Chondrocyte (in vitro differentiated cells): ENCODE measurements around the gene HINT3. TPM values are rescaled to one million over a fixed set of nuclear protein-coding genes. Genes with fewer than 3 reads are reported as not detected.
"Not testable (repeated sequence)": the region's sequence is repeated elsewhere in the genome, so short reads cannot be mapped to it uniquely, and the experiment has no call there.

Experiments
- DNase-seq: peaks from one replicate; pipeline ENCODE4 v3.0.0; 2021; ENCODE audit warnings: mixed read lengths, low spot score
- H3K27ac Mint-ChIP-seq: one replicate; pipeline ENCODE4 v1.8.0; 2021; ENCODE audit warnings: mild to moderate bottlenecking, moderate library complexity, mixed read lengths; ENCODE audit not compliant: unreplicated experiment
- H3K27me3 Mint-ChIP-seq: 2 replicates; pipeline ENCODE4 v1.8.0; 2021; ENCODE audit warnings: low read depth, mixed read lengths
- H3K36me3 Mint-ChIP-seq: 2 replicates; pipeline ENCODE4 v1.8.0; 2021; ENCODE audit warnings: low read depth, mixed read lengths
- H3K4me1 Mint-ChIP-seq: 2 replicates; pipeline ENCODE4 v1.8.0; 2021; ENCODE audit warnings: low read depth, mild to moderate bottlenecking, mixed read lengths
- H3K4me3 Mint-ChIP-seq: one replicate; pipeline ENCODE4 v1.8.0; 2021; ENCODE audit warnings: mild to moderate bottlenecking, moderate library complexity, mixed read lengths; ENCODE audit not compliant: unreplicated experiment
- H3K9me3 Mint-ChIP-seq: 2 replicates; pipeline ENCODE4 v1.8.0; 2021; ENCODE audit warnings: low read depth, mixed read lengths
- total RNA-seq: library from RNA; stranded (reverse); gene quantifications from 3 replicates; pipeline ENCODE4 v1.2.1, GENCODE V29; 2021
- TF ChIP-seq, protein P1 (sequence below): fragments of 200-600 bp; sonication (generic); IDR thresholded peaks from 2 replicates; pipeline ENCODE4 v1.5.0; 2021; ENCODE audit warnings: antibody characterized with exemption, mild to moderate bottlenecking, moderate library complexity

HINT3 gene
- total RNA-seq, 1 donor from 2014 or later: 19.7 TPM

DNA sequence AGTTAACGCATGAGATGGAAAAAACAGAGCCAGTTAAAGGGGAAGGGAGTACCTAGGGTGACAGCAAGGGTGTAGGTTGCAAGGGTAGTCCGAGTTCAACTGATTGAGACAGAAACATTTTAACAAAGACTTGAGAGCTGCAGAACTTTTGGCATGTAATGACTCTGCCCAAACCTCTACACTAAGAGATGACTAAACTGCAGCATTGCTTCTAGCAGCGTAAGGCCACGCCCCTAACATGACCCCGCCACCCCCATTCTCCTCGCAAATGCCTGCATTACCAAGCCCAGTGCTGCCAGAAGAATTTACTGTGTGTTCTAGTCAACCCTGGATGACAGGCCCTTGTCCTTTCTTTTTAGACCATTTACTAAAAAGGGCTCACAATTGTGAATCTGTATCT, 6.3 kb upstream of the HINT3 start:
- Mint-ChIP-seq H3K4me3 (no peak overlapping the region), H3K4me1 (peaks cover 37% of the 10 kb centered on the region), H3K27me3 (no peaks in the 10 kb centered on the region), H3K27ac (no peak overlapping the region), H3K9me3 (no peaks in the 10 kb centered on the region), H3K36me3 (no peaks in the 10 kb centered on the region)
- no peak for DNase-seq
- TF ChIP-seq, protein P1, sequence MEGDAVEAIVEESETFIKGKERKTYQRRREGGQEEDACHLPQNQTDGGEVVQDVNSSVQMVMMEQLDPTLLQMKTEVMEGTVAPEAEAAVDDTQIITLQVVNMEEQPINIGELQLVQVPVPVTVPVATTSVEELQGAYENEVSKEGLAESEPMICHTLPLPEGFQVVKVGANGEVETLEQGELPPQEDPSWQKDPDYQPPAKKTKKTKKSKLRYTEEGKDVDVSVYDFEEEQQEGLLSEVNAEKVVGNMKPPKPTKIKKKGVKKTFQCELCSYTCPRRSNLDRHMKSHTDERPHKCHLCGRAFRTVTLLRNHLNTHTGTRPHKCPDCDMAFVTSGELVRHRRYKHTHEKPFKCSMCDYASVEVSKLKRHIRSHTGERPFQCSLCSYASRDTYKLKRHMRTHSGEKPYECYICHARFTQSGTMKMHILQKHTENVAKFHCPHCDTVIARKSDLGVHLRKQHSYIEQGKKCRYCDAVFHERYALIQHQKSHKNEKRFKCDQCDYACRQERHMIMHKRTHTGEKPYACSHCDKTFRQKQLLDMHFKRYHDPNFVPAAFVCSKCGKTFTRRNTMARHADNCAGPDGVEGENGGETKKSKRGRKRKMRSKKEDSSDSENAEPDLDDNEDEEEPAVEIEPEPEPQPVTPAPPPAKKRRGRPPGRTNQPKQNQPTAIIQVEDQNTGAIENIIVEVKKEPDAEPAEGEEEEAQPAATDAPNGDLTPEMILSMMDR: no peak

- not testable (repeated sequence) for DNase-seq, H3K4me3 Mint-ChIP-seq, H3K9me3 Mint-ChIP-seq, H3K36me3 Mint-ChIP-seq, H3K27me3 Mint-ChIP-seq, H3K27ac Mint-ChIP-seq
- H3K4me1 Mint-ChIP-seq: peaks cover 33% of the 10 kb centered on the region
These were observed 5.9 kb upstream of the HINT3 start for GRCh38 chr6:125950716-125951115.

DNA sequence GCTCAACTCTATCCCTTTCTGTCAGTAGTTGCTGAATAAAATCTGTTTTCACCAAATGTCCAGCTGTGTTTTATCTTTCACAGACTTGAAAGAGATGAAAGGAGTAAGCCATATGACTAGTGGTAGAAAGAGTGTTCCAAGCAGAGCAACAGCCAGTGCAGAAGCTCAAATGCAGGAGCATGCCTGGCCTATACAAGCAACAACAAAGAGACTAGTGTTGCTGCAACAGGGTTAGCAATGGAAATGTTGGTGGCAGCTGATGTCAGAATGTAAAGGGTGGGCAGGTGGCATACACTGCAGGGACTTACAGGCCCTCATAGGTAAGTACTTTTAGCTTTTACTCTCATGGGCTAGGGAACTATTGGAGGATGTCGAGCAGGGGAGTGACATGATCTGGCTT, 5.2 kb upstream of the HINT3 start:
- Mint-ChIP-seq H3K9me3 (no peaks in the 10 kb centered on the region), H3K27ac (no peak overlapping the region), H3K27me3 (no peaks in the 10 kb centered on the region), H3K36me3 (no peaks in the 10 kb centered on the region), H3K4me1 (peaks cover 32% of the 10 kb centered on the region), H3K4me3 (no peak overlapping the region)
- TF ChIP-seq, protein P1: no peak
- DNase-seq: no peak

DNA sequence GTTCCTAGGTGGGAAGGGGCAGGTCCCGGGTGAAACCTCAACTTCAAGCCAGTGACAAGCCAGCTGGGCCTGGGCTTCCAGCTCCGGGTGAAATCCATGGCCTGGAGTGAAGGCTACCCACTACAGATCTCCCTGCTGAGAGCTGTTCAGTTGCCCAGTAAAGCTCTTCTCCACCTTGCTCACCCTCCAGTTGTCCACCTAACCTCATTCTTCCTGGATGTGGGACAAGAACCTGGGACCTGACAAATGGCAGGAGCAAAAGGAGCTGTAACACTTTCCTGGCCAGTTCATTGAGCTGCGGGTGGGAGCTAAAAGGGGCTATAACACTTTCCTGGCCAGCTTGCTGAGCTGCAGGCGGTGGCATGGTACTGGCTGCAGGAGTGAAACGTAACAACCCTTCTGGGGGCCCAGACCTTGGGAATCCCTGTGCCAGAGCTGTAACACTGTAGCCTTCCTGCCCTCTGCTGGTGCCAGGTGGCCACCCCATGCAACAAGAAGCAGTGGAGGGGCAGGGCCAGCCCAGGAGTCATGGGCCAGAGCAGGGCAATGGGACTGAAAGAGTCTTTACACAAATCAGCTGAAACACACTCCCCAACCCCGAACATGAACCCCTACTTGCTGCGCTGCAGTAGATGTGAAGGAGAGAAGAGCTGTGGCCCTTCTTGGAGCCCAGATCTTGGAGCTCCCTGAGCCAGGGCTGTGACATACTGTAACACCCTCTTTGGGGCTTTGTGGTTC, 3.6 kb upstream of the HINT3 start:
- no peaks in the 10 kb centered on the region for H3K9me3 Mint-ChIP-seq
- H3K27me3 Mint-ChIP-seq: no peaks in the 10 kb centered on the region
- no peaks in the 10 kb centered on the region for H3K36me3 Mint-ChIP-seq
- H3K4me3 Mint-ChIP-seq: no peak overlapping the region
- TF ChIP-seq, protein P1: peak; percentile 72
- H3K4me1 Mint-ChIP-seq: peaks cover 18% of the 10 kb centered on the region
- H3K27ac Mint-ChIP-seq: no peak overlapping the region
- no peak for DNase-seq

GRCh38 chr6:125953502-125953875, 3.1 kb upstream of the HINT3 start:
- Mint-ChIP-seq H3K27ac (no peak overlapping the region), H3K36me3 (no peaks in the 10 kb centered on the region), H3K4me1 (peaks cover 14% of the 10 kb centered on the region), H3K27me3 (no peaks in the 10 kb centered on the region), H3K4me3 (no peak overlapping the region), H3K9me3 (no peaks in the 10 kb centered on the region)
- peak; percentile 84 for DNase-seq
- TF ChIP-seq, protein P1: peak; percentile 18

DNA sequence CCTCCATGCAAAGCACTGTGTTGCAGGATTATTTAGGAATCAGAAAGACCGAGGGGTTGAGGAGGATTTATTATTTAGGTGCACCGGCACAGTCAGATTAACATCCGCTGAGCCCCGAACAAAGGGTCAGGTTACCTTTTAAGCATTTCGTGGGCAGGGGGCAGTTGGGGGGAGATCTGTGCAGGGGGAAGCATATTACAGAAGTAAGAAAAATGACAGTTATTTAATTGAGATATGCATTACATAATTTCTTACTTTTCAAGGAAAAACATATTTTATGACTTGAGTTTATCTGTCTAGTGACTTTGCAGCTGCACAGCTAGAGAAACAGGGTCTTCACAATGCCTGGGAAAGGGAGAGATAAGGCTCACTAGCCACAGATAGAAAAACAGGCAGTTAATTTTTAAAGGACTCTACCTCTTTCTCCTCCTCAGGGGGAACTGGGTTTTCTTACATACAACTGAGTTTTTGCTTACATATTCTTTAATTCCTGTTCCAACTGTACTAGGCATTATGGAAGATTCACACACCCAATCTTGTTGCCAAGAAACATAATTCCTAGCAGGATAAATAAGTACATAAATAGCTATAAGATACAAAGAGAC, 1.7 kb upstream of the HINT3 start:
- no peak for DNase-seq
- Mint-ChIP-seq H3K36me3 (no peaks in the 10 kb centered on the region), H3K27me3 (no peaks in the 10 kb centered on the region), H3K27ac (no peak overlapping the region), H3K9me3 (no peaks in the 10 kb centered on the region), H3K4me1 (peaks cover 11% of the 10 kb centered on the region), H3K4me3 (no peak overlapping the region)
- TF ChIP-seq, protein P1: no peak
